ENCODE measurements around the gene TSPY3.
"Not testable (repeated sequence)": the region's sequence is repeated elsewhere in the genome, so short reads cannot be mapped to it uniquely, and the experiment has no call there.

TSPY3 gene, protein sequence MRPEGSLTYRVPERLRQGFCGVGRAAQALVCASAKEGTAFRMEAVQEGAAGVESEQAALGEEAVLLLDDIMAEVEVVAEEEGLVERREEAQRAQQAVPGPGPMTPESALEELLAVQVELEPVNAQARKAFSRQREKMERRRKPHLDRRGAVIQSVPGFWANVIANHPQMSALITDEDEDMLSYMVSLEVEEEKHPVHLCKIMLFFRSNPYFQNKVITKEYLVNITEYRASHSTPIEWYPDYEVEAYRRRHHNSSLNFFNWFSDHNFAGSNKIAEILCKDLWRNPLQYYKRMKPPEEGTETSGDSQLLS

DNA sequence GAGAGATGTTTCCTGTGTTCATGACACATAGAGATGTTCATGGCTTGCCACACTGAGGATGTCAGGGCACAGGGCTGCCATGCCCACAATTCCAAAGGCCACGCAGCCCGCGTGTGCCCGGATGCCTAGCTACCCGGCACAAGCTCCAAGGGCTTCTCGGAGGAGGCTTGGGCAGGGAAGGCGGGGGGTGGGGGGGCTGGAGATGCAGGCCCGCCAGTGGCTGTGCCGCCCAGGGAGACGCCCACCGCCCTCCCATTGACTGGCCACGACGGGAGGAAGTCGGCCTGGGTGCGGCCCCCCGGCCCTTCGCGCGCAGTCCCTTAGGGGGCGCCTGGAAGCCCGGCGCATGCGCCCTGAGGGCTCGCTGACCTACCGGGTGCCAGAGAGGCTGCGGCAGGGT lies at the start of gene TSPY3:
Gene TSPY3, plus strand, starts transcription at position 301 of the 400 bp plus-strand sequence. Its CDS starts 46 bp downstream, at position 347.
- in situ Hi-C loops (cut with MboI; ENCODE audit: low sequenced_read_pairs), result not testable (repeated sequence)

DNA sequence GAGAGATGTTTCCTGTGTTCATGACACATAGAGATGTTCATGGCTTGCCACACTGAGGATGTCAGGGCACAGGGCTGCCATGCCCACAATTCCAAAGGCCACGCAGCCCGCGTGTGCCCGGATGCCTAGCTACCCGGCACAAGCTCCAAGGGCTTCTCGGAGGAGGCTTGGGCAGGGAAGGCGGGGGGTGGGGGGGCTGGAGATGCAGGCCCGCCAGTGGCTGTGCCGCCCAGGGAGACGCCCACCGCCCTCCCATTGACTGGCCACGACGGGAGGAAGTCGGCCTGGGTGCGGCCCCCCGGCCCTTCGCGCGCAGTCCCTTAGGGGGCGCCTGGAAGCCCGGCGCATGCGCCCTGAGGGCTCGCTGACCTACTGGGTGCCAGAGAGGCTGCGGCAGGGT lies 40.7 kb upstream of the TSPY3 start, which contains the start of gene TSPY8:
Gene TSPY8, plus strand, starts transcription at position 301 of the 400 bp plus-strand sequence. Its CDS starts 46 bp downstream, at position 347.
- in situ Hi-C loops (cut with MboI; ENCODE audit: low sequenced_read_pairs), result not testable (repeated sequence)

DNA sequence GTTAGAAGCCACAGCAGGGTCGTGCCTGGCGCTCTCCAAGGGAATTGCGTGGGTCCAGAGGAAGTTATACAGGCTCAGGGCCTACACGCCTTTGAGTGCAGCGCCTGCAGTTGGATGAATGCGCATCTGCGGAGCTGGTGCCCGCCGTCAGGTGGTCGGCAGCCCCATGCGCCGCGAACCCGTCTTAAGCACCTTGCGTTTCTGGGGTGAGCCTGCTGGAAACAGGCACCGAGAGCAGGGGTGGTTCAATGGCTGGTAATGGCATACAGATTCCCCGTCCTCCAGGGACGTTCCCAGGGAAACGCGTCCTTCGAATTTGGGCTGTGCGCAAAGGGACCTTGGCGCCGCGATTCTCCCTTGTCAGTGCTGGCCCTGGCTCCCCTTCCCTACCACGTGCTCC lies 1.7 kb upstream of the TSPY3 start:
- in situ Hi-C loops (cut with MboI; ENCODE audit: low sequenced_read_pairs), result not testable (repeated sequence)

Data from HL-60/S4 treated with phorbol 12-myristate 13-acetate at 8.2 ng/mL for 4 days and 3 days (cell line).